GM21367 (cell line): Measurements from ENCODE around the gene MACROD2.
A peak's percentile ranks its signal among the peaks of the same experiment; 100 is the strongest.

Experiments
- ATAC-seq: cut with Tn5 transposase; IDR thresholded peaks from one replicate; pipeline ENCODE4 v1.9.1; 2021; ENCODE audit not compliant: unreplicated experiment

The MACROD2 gene

DNA sequence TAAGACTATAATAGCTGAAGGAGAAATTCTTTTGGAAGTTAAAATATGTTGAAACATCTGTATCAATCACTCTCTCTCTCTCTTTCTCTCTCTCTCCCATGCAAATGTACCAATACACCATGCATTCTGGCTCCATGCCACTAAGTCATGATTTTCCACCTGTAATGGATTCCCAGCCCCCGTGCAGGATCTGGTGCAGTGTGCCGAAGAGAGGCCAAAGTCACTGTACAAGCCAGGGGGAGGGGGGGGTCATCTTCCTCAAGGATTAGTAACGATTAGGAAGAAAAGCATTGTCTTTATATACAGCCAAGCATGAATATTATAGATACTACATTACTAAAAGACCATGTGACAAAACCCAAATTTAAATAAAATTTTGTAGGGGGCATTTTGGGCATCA is 1852.8 kb downstream of the MACROD2 start:
- ATAC-seq, result no peak

- ATAC-seq, result no peak
Observed at GRCh38 chr20:15848995-15849610, 1853.8 kb downstream of the MACROD2 start.

- ATAC-seq, result no peak
Observed at GRCh38 chr20:15851576-15852215, 1856.4 kb downstream of the MACROD2 start.

DNA sequence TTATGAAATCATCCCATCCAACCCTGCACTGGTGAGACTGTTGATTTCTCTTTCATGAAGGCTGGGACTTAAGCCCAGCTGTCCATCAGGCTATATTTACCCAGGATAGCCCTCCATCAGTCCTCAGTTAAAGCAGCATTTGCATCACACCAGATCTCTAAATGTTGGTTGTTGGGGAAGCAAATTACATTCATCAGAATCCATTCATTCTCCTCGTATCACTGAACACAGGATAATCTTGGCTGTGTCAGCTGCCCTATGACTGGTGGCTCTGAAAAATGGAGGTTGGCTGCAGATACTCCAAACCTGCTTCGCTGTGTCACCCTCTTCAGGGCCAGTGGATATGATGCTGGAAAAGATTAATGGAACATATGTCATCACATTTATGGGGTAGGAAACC is 1859.6 kb downstream of the MACROD2 start:
- ATAC-seq, result no peak

DNA sequence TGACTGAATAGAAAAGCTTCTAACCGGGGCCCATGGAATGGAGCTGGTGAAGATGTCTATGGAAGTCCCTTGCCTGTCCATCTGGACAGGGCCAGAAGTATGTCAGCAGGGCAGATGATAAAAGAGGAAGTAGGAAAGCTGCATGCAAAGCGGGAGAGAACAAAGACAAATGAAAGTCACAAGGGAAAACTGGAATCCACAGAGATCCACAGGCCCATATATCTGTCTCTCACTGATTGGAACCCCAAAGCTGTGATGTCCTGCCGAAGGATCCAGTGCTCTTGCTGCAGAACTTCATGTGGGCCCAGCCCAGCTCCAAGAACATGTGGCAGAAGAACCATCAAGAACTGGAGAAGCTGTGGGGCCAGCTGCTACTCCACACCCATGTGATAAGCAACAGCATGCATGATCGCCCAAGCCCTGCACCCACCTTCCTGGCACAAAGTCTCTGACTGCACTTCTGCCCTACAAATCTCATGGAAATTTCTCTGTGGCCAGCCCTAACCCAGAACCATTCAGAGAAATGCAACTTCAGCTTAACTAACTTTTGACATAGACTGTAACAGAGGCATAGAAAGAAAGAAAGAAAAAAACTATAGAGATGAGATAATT is 1862.0 kb downstream of the MACROD2 start:
- ATAC-seq, result peak; percentile 69

DNA sequence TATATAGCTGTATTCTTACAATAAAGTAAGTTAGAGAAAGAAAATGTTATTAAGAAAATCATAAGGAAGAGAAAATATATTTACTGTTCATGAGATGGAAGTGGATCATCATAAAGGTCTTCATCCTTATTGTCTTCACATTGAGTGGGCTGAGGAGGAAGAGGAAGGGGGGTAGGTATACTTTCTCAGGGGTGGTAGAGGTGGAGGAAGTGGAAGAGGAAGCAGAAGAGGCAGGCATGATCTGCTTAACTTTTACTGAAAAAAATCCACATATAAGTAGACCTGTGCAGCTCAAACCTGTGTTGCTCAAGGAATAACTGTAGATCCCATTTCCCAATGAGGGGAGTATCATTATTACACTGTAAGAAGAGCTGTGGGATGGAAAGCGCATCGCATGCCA is 1863.7 kb downstream of the MACROD2 start:
- ATAC-seq, result no peak

- no peak for ATAC-seq
Observed at GRCh38 chr20:15860850-15861249, 1865.5 kb downstream of the MACROD2 start.

- no peak for ATAC-seq
Observed at GRCh38 chr20:15862178-15862577, 1866.9 kb downstream of the MACROD2 start.

GRCh38 chr20:15863735-15864134 is 1868.4 kb downstream of the MACROD2 start:
- ATAC-seq, result no peak

- ATAC-seq, result no peak
Observed at GRCh38 chr20:15865553-15865952, 1870.2 kb downstream of the MACROD2 start.

DNA sequence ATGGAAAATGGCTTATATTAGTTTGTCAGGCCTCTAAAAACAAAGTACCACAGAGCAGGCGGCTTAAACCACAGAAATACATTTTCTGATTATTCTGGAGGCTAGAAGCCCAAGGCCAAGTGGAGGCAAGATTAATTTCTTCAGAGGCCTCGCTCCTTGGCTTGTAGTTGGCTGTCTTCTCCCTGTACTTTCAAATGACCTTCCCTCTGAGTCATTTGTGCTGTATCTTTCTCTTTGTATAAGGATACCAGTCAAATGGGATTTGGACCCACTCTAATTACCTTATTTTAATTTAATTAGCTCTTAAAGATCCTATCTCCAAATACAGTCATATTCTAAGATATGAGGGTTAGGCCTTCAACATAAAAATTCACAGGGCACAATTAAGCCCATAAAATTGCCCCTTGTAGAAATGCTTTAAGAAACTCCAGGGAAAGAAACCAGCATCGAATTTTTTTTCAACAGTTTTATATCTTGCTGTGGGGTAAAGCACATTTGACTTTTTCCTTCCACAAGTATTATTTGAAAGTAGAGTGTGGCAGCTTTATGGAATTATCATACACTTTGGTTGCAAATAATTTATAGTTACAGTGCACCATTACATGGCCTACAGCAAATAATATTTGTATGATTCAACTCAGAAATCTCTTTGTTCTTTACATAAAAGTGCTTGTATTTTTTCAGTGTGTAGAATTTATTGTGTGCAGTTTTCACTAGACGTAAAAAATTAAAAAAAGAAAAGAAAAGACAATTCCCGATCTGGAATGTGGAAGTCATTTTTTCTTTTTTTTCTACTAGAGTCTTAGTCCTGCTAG is 1871.8 kb downstream of the MACROD2 start:
- ATAC-seq, result no peak

DNA sequence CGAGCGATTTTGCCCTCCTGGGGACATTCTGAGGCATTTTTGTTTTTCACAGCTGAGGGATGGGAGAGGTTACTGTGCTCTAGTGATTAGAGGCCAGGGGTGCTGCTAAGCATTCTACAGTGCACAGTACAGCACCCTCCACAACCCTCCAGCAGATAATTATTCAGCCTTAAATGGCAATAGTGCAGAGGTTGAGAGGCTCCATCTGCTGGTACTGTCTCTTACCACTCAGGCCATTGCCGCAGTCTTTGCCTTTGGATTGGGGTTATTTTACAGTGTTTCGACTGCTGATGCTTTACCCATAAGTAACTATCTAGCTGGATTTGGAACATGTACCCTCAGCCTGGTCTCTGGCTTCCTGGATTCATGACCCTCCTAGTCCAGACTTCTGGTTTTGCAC is 1872.6 kb downstream of the MACROD2 start:
- ATAC-seq, result no peak

DNA sequence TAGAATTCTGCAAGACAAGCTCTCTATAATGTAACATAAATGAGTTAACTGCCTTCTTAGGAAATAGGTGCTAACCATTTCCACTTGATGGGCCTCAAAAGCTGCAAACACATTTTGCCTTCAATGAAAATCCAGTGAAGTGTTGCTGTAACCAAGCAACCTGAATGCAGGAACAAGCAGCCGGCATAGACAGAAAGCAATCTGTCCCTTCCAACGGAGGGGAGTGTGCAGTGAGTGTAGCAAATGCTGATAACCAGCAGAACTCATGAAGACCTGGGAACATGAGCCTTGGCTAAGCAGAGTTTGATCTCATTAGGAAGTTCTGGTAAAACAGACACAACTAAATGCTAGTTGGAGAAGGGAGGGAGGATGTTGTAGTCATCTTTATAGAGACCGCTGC is 1880.1 kb downstream of the MACROD2 start:
- no peak for ATAC-seq

- ATAC-seq, result no peak
Observed at GRCh38 chr20:15882553-15882952, 1887.2 kb downstream of the MACROD2 start.

DNA sequence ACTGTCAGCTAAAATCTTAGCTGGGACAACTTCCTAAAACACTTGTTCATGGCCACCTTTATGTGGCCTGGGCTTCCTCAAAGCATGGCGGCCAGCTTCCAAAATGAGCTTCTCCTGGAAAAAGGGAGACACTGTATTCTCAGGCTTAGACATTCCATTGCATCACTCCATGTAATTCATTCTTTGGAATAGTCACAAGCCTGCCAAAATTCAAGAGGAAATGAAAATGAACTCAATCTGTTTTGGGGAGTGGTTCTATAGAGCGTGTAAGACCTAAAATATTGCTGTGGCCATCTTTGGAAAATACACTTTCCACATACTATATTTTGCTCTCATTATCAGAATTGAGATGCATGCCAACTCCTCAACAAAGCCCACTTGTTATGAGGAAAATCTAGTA is 1890.9 kb downstream of the MACROD2 start:
- ATAC-seq, result no peak

DNA sequence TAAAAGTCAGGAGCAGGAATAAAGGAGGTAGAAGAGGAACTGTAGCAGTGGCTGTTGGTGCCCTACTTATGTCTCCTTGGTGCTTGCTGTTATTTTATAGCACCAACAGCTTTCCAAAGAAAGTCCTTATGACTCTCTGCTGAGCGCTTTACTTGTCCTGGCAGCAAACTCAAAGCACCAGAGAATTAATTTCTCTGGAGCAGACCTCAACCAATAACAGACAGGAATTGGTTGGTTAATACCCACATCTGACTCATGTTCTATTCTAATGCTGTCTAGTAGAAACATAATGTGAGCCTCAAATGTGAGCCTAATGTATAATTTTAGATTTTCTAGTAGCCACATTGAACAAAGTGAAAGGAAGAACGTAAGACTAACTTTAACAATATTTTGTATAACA is 1892.1 kb downstream of the MACROD2 start:
- ATAC-seq, result no peak

GRCh38 chr20:15889061-15889460 is 1893.7 kb downstream of the MACROD2 start:
- no peak for ATAC-seq

DNA sequence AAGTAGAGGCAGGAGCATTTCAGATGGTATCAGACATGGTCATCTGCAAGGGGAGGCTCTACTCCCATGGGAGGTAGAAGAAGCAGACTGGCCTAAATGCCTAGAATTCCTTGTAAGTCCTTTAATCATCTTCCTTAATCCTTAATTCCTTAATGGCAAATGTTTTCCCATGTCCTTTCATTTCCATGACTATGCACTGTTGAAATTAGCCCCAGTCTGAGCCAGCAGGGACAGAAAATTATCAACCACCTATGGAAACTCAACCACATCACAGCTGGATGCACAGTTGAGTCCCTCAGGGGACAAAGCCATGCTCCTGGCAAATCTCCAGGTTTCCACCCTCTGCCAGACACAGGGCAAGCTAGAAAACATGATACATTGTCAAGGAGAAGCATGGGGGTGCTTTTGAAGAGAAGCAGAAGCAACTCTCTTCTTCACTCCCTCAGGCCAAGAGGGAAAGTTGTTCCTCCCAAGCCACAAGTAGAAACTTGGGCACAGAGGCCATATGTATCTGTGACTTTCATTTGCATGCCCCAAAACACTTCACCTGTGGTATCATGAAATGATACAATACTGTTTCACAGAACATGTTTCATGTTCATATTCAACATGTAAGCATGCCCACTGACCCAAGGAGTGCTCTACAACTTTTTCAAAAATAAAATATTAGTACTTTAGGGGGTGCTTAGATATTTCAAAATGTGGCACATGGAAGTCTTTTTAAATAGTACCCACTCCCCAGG is 1894.4 kb downstream of the MACROD2 start:
- peak; percentile 43 for ATAC-seq

- ATAC-seq, result no peak
Observed at GRCh38 chr20:15890407-15890982, 1895.2 kb downstream of the MACROD2 start.

DNA sequence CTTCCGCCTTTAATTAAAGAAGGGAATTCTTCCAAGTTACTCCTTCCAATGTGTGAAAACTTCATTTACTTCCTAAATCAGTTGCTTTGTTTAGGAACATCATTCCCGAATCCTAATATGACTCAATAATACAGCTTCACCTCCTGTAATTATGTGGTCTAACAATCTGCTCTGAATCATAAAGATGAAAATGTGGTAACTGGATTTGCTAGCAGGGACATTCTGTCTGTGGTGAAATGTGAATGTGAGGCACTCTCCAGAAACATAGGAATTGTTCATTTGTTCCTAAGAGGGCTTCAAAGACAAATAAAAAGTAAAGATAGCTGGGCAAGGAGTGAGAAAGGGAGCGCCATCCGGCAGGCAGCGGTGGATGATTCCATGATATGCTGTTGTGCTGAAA is 1899.8 kb downstream of the MACROD2 start:
- ATAC-seq, result no peak
